Kidney (tissue), 14 donors: Measurements from ENCODE around the gene CSNK1G1. TPM values are rescaled to one million over a fixed set of nuclear protein-coding genes. Genes with fewer than 3 reads are reported as not detected.
"Not testable (repeated sequence)": the region's sequence is repeated elsewhere in the genome, so short reads cannot be mapped to it uniquely, and the experiment has no call there.

Experiments used
- DNase-seq, 5 donors: peaks; one replicate each; pipeline ENCODE4 v3.0.0-alpha.2; 2013 to 2020
- FAIRE-seq: peaks from 2 replicates; lab custom pipeline; 2012; peaks lifted over from hg19 to GRCh38; lab: Jason Lieb, UNC
- H3K27ac ChIP-seq, 2 donors: one replicate each; pipeline ENCODE4 v1.7.0; 2013; ENCODE audit warnings: low read depth in 2 of 2, low read length in 2 of 2, inconsistent platforms in 1 of 2
- H3K27me3 ChIP-seq: one replicate; pipeline ENCODE4 v1.7.1; 2013; ENCODE audit warnings: low read length, inconsistent platforms; ENCODE audit not compliant: control insufficient read depth, insufficient read depth
- H3K36me3 ChIP-seq, 3 donors: one replicate each; pipeline versions ENCODE4 v1.7.0 to v1.7.1; 2013; ENCODE audit warnings: low read length in 3 of 3, control low read depth in 1 of 3, inconsistent platforms in 1 of 3; ENCODE audit not compliant: insufficient read depth in 3 of 3, control insufficient read depth in 2 of 3
- H3K4me1 ChIP-seq, 3 donors: one replicate each; pipeline versions ENCODE4 v1.7.0 to v1.7.1; 2013; ENCODE audit warnings: low read length in 3 of 3, inconsistent platforms in 1 of 3, low read depth in 1 of 3; ENCODE audit not compliant: control insufficient read depth in 2 of 3, insufficient read depth in 2 of 3
- H3K4me3 ChIP-seq, 3 donors: one replicate each; pipeline versions ENCODE4 v1.7.0 to v1.8.1; 2013; ENCODE audit warnings: low read length in 3 of 3, control low read depth in 1 of 3, inconsistent platforms in 1 of 3
- H3K9ac ChIP-seq, 3 donors: one replicate each; pipeline versions ENCODE4 v1.7.0 to v1.7.1; 2013; ENCODE audit warnings: low read length in 3 of 3, control low read depth in 1 of 3, inconsistent platforms in 1 of 3
- H3K9me3 ChIP-seq, 3 donors: one replicate each; pipeline versions ENCODE4 v1.7.0 to v1.7.1; 2013; ENCODE audit warnings: low read length in 3 of 3, control low read depth in 1 of 3, inconsistent platforms in 1 of 3; ENCODE audit not compliant: control insufficient read depth in 2 of 3, insufficient read depth in 1 of 3
- CTCF ChIP-seq: IDR thresholded peaks from 3 replicates; pipeline ENCODE4 v1.5.1; 2012; ENCODE audit warnings: mild to moderate bottlenecking, moderate library complexity, borderline replicate concordance; ENCODE audit not compliant: insufficient read depth; ENCODE audit errors: extremely low read depth
- intact Hi-C: fragments of 100-400 bp; cut with DNase I; formaldehyde crosslinking; loops from one replicate; pipeline ENCODE4 v1.11.1; 2022
- polyA plus RNA-seq: library from polyadenylated mRNA; stranded (reverse); fragments of 350-450 nt; fragmentation: Illumina TruSeq; extraction: RNeasy Lipid Tissue Mini Kit (QIAGEN cat#74804); gene quantifications from one replicate; pipeline ENCODE4 v1.2.3, GENCODE V29; 2014; ENCODE audit warnings: low read depth, low replicate concordance; ENCODE audit not compliant: insufficient read depth
- total RNA-seq: library from RNA; stranded (reverse); fragmentation: NEBNext Ultra II Directional; extraction: Animal tissue kit (Norgen Biotek cat#: 25700); gene quantifications from one replicate; pipeline ENCODE4 v1.2.1, GENCODE V29; 2021
- donor health status: control.
- donor health status: control.
- donor health status: control.
- donor health status: control.
- donor health status: control.
- donor health status: DM: yes; HTN: yes; CAD: no.
- donor health status: Normal renal cell carcinoma (clear cell type).

The CSNK1G1 gene
- total and polyA plus RNA-seq, 2 donors from 2014 or later: 5.0 to 25.8 TPM

DNA sequence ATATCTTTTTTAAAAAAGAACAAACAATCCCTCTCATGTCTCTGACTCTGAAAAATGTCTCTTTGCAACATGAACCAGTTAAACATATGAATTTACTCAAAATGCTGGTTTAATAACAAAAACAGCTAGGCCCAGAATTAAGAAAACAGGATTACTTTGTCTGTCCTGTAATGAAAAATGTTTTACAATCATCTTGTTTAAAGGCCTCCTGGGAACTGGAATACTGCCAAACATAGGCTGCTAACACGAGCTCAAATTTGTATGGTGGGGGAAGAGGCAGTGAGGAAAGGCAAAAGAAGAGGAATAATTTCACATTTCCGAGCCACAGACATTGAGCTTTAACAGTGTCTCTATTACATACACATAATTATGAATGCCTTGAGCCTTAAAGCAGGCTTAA is 131.5 kb downstream of the CSNK1G1 start:
- H3K4me3 ChIP-seq: no peak overlapping the region
- no peak overlapping the region for H3K9ac ChIP-seq
- FAIRE-seq: no peak
- DNase-seq: peak in 3 of 5 donors; percentile 47 to 93 (median 71)
- H3K27ac ChIP-seq: no peak overlapping the region
- peaks cover 0 to 8% (median 4%) of the 10 kb centered on the region in 3 donors for H3K4me1 ChIP-seq
- H3K36me3 ChIP-seq: no peaks in the 10 kb centered on the region
- intact Hi-C loops: no loop called here
- peaks cover 0 to 1% (median 0%) of the 10 kb centered on the region in 3 donors for H3K9me3 ChIP-seq
- no peaks in the 10 kb centered on the region for H3K27me3 ChIP-seq
- no peak for TF ChIP-seq CTCF

- FAIRE-seq: no peak
- no peak for TF ChIP-seq CTCF
- no peak overlapping the region for H3K9ac ChIP-seq
- peaks cover 0 to 8% (median 4%) of the 10 kb centered on the region in 3 donors for H3K4me1 ChIP-seq
- peaks cover 0 to 1% (median 0%) of the 10 kb centered on the region in 3 donors for H3K9me3 ChIP-seq
- DNase-seq: no peak
- no peak overlapping the region for H3K4me3 ChIP-seq
- no peaks in the 10 kb centered on the region for H3K27me3 ChIP-seq
- intact Hi-C loops: no loop called here
- no peaks in the 10 kb centered on the region for H3K36me3 ChIP-seq
- no peak overlapping the region for H3K27ac ChIP-seq
Measured at GRCh38 chr15:64223882-64224281, 132.1 kb downstream of the CSNK1G1 start.

- FAIRE-seq (no peak), DNase-seq (no peak)
- intact Hi-C loops: no loop called here
- peaks cover 0 to 8% (median 4%) of the 10 kb centered on the region in 3 donors for H3K4me1 ChIP-seq
- H3K27me3 ChIP-seq: no peaks in the 10 kb centered on the region
- no peak overlapping the region for H3K27ac ChIP-seq
- TF ChIP-seq CTCF: no peak
- H3K36me3 ChIP-seq: no peaks in the 10 kb centered on the region
- no peak overlapping the region for H3K4me3 ChIP-seq
- H3K9me3 ChIP-seq: peaks cover 0 to 1% (median 0%) of the 10 kb centered on the region in 3 donors
- H3K9ac ChIP-seq: no peak overlapping the region
Measured at GRCh38 chr15:64222573-64223366, 133.2 kb downstream of the CSNK1G1 start.

- H3K27me3 ChIP-seq, intact Hi-C loops, H3K9ac ChIP-seq, H3K27ac ChIP-seq, H3K36me3 ChIP-seq, H3K9me3 ChIP-seq, H3K4me1 ChIP-seq, H3K4me3 ChIP-seq, FAIRE-seq, DNase-seq: not testable (repeated sequence)
Measured at GRCh38 chr15:64221911-64222310, 134.1 kb downstream of the CSNK1G1 start.

DNA sequence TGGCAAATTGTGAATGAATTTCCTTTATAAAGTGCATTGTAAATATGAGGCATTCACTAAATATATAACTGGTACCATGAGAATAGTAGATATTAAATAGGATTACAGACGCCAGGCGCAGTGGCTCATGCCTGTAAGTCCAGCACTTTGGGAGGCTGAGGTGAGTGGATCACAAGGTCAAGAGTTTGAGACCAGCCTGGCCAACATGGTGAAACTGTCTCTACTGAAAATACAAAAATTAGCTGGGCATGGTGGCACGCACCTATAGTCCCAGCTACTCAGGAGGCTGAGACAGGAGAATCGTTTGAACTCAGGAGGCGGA is 138.6 kb downstream of the CSNK1G1 start:
- intact Hi-C loops, H3K9ac ChIP-seq, H3K36me3 ChIP-seq, FAIRE-seq, H3K27ac ChIP-seq, H3K4me1 ChIP-seq, H3K27me3 ChIP-seq, H3K4me3 ChIP-seq, H3K9me3 ChIP-seq, DNase-seq: not testable (repeated sequence)
